GM23338 (cell line): ENCODE measurements around the gene OTUD6A. TPM values are rescaled to one million over a fixed set of nuclear protein-coding genes. Genes with fewer than 3 reads are reported as not detected.

Experiments used
- ATAC-seq: fragments of 200-7000 bp; cut with Tn5 transposase; 3 replicates; pipeline ENCODE4 v1.9.1; 2020
- DNase-seq: peaks from one replicate; pipeline ENCODE4 v3.0.0-alpha.2; 2015; ENCODE audit warnings: low spot score
- H2AFZ ChIP-seq: fragments of 200-600 bp; sonication (generic); 2 replicates; pipeline ENCODE4 v1.8.0; 2016; ENCODE audit warnings: antibody characterized with exemption, mild to moderate bottlenecking, moderate library complexity
- H3F3A ChIP-seq: fragments of 200-600 bp; sonication (generic); replicated peaks from 2 replicates; pipeline ENCODE4 v1.8.0; 2017; ENCODE audit warnings: antibody characterized with exemption, mixed run types, low read depth
- H3K27ac ChIP-seq: fragments of 200-600 bp; sonication (generic); 2 replicates; pipeline ENCODE4 v1.6.1; 2016; ENCODE audit warnings: low read depth
- H3K27me3 ChIP-seq: fragments of 200-600 bp; sonication (generic); 2 replicates; pipeline ENCODE4 v1.8.0; 2016; ENCODE audit warnings: mild to moderate bottlenecking, mixed run types, moderate library complexity; ENCODE audit not compliant: insufficient read depth
- H3K36me3 ChIP-seq: fragments of 200-600 bp; sonication (generic); 2 replicates; pipeline ENCODE4 v1.8.0; 2016; ENCODE audit warnings: mild to moderate bottlenecking; ENCODE audit not compliant: insufficient read depth
- H3K4me1 ChIP-seq: fragments of 200-600 bp; sonication (generic); 2 replicates; pipeline ENCODE4 v1.8.0; 2016; ENCODE audit warnings: mild to moderate bottlenecking, moderate library complexity; ENCODE audit not compliant: insufficient read depth
- H3K4me2 ChIP-seq: fragments of 200-600 bp; sonication (generic); 2 replicates; pipeline ENCODE4 v1.7.1; 2017; ENCODE audit warnings: mixed run types
- H3K4me3 ChIP-seq: fragments of 200-600 bp; sonication (generic); 2 replicates; pipeline ENCODE4 v1.6.1; 2016; ENCODE audit warnings: mixed run types
- H3K79me2 ChIP-seq: fragments of 200-600 bp; sonication (generic); replicated peaks from 2 replicates; pipeline ENCODE4 v1.8.0; 2017; ENCODE audit warnings: mild to moderate bottlenecking; ENCODE audit not compliant: insufficient read depth
- H3K9me2 ChIP-seq: fragments of 200-600 bp; sonication (generic); 2 replicates; pipeline ENCODE4 v1.8.0; 2017; ENCODE audit not compliant: insufficient read depth
- H4K20me1 ChIP-seq: fragments of 200-600 bp; sonication (generic); replicated peaks from 2 replicates; pipeline ENCODE4 v1.8.0; 2017; ENCODE audit warnings: mild to moderate bottlenecking; ENCODE audit not compliant: insufficient read depth
- H3K27ac Mint-ChIP-seq: 2 replicates; pipeline ENCODE4 v1.8.0; 2020; ENCODE audit warnings: inconsistent platforms, mild to moderate bottlenecking, moderate library complexity, mixed read lengths
- H3K27me3 Mint-ChIP-seq: 3 replicates; pipeline ENCODE4 v1.8.0; 2022; ENCODE audit warnings: low read depth, mild to moderate bottlenecking, moderate library complexity, mixed read lengths, inconsistent platforms; ENCODE audit not compliant: insufficient read depth, poor library complexity
- H3K36me3 Mint-ChIP-seq: 3 replicates; pipeline ENCODE4 v1.8.0; 2021; ENCODE audit warnings: low read depth, mild to moderate bottlenecking, inconsistent platforms, moderate library complexity, mixed read lengths
- H3K4me1 Mint-ChIP-seq: 3 replicates; pipeline ENCODE4 v1.8.0; 2020; ENCODE audit warnings: mild to moderate bottlenecking, inconsistent platforms, mixed read lengths
- H3K4me3 Mint-ChIP-seq: 3 replicates; pipeline ENCODE4 v1.8.0; 2021; ENCODE audit warnings: moderate library complexity, mild to moderate bottlenecking, inconsistent platforms, mixed read lengths
- H3K9me3 Mint-ChIP-seq: 3 replicates; pipeline ENCODE4 v1.8.0; 2020; ENCODE audit warnings: moderate library complexity, mild to moderate bottlenecking, inconsistent platforms, mixed read lengths
- CREB1 ChIP-seq: fragments of 250-450 bp; sonication (Bioruptor Pico); IDR thresholded peaks from 2 replicates; pipeline ENCODE4 v1.5.0; 2020; ENCODE audit warnings: low read depth, mild to moderate bottlenecking, moderate library complexity
- EZH2 ChIP-seq: fragments of 200-600 bp; sonication (generic); IDR thresholded peaks from one replicate; pipeline ENCODE4 v1.8.0; 2017; ENCODE audit warnings: antibody characterized with exemption, mild to moderate bottlenecking, low read depth; ENCODE audit not compliant: unreplicated experiment
- EZH2phosphoT487 ChIP-seq: fragments of 200-600 bp; sonication (generic); IDR thresholded peaks from one replicate; pipeline ENCODE4 v1.8.1; 2018; ENCODE audit warnings: antibody characterized with exemption; ENCODE audit not compliant: unreplicated experiment
- JUNB ChIP-seq: IDR thresholded peaks from one replicate; pipeline ENCODE4 v1.6.1; 2016; ENCODE audit warnings: antibody characterized with exemption; ENCODE audit not compliant: unreplicated experiment
- NANOG ChIP-seq: IDR thresholded peaks from 2 replicates; pipeline ENCODE4 v1.6.1; 2016; ENCODE audit warnings: antibody characterized with exemption, borderline replicate concordance
- POLR2AphosphoS5 ChIP-seq: IDR thresholded peaks from 2 replicates; pipeline ENCODE4 v1.6.1; 2016; ENCODE audit warnings: antibody characterized with exemption, low read depth
- STAT1 ChIP-seq: IDR thresholded peaks from one replicate; pipeline ENCODE4 v1.6.1; 2016; ENCODE audit warnings: antibody characterized with exemption; ENCODE audit not compliant: unreplicated experiment
- ZNF114 ChIP-seq: fragments of 250-450 bp; sonication (Bioruptor Pico); IDR thresholded peaks from 2 replicates; pipeline ENCODE4 v1.5.0; 2020; ENCODE audit warnings: mild to moderate bottlenecking, moderate library complexity
- ZNF331 ChIP-seq: fragments of 250-450 bp; sonication (Bioruptor Pico); IDR thresholded peaks from 2 replicates; pipeline ENCODE4 v1.5.0; 2020; ENCODE audit warnings: low read depth, mild to moderate bottlenecking, moderate library complexity
- polyA plus RNA-seq: library from polyadenylated mRNA; unstranded; fragments of >200 nt; fragmentation: Nextera tagmentation; extraction: Ambion mirVana; gene quantifications from 2 replicates; pipeline ENCODE4 v1.2.1, GENCODE V29; 2016
- total RNA-seq: library from RNA; depleted of rRNA; stranded (reverse); fragments of >200 nt; shearing (Covaris generic); gene quantifications from 2 replicates; pipeline ENCODE4 v1.2.3, GENCODE V29; 2014
- TF ChIP-seq, protein P1 (sequence below): IDR thresholded peaks from one replicate; pipeline ENCODE4 v1.6.1; 2018; ENCODE audit warnings: antibody characterized with exemption; ENCODE audit not compliant: unreplicated experiment
- TF ChIP-seq, protein P2 (sequence below): IDR thresholded peaks from 2 replicates; pipeline ENCODE4 v1.6.1; 2016; ENCODE audit warnings: antibody characterized with exemption
- TF ChIP-seq, protein P3 (sequence below), 2 experiments: fragments of 200-600 bp in 1 of 2; sonication (generic) in 1 of 2; conservative IDR thresholded peaks; 2 replicates each; pipeline versions ENCODE4 v1.5.1 to v1.6.1; 2016 to 2017; ENCODE audit warnings: antibody characterized with exemption in 2 of 2, low read depth in 2 of 2, mild to moderate bottlenecking in 2 of 2, moderate library complexity in 1 of 2

The OTUD6A gene
- total and polyA plus RNA-seq, 2 experiments from 2014 or later = 0.17 TPM; not detected in 1

DNA sequence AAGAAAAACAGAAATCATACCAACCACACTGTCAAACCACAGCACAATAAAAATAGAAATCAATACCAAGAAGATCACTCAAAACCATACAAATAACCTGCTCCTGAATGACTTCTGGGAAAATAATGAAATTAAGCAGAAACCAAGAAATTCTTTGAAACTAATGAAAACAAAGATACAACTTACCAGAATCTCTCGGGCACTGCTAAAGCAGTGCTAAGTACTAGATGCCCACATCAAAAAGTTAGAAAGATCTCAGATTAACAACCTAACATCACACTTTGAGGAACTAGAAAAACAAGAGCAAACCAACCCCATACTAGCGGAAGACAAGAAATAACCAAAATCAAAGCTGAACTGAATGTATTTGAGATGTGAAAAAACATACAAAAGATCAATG, 45.7 kb upstream of the OTUD6A start (continued):
- TF ChIP-seq, protein P1, sequence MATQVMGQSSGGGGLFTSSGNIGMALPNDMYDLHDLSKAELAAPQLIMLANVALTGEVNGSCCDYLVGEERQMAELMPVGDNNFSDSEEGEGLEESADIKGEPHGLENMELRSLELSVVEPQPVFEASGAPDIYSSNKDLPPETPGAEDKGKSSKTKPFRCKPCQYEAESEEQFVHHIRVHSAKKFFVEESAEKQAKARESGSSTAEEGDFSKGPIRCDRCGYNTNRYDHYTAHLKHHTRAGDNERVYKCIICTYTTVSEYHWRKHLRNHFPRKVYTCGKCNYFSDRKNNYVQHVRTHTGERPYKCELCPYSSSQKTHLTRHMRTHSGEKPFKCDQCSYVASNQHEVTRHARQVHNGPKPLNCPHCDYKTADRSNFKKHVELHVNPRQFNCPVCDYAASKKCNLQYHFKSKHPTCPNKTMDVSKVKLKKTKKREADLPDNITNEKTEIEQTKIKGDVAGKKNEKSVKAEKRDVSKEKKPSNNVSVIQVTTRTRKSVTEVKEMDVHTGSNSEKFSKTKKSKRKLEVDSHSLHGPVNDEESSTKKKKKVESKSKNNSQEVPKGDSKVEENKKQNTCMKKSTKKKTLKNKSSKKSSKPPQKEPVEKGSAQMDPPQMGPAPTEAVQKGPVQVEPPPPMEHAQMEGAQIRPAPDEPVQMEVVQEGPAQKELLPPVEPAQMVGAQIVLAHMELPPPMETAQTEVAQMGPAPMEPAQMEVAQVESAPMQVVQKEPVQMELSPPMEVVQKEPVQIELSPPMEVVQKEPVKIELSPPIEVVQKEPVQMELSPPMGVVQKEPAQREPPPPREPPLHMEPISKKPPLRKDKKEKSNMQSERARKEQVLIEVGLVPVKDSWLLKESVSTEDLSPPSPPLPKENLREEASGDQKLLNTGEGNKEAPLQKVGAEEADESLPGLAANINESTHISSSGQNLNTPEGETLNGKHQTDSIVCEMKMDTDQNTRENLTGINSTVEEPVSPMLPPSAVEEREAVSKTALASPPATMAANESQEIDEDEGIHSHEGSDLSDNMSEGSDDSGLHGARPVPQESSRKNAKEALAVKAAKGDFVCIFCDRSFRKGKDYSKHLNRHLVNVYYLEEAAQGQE = no peak
- TF ChIP-seq ZNF114 (CRISPR knock-in tag) (no peak), STAT1 (no peak), EZH2 (no peak), ZNF331 (CRISPR knock-in tag) (no peak)

DNA sequence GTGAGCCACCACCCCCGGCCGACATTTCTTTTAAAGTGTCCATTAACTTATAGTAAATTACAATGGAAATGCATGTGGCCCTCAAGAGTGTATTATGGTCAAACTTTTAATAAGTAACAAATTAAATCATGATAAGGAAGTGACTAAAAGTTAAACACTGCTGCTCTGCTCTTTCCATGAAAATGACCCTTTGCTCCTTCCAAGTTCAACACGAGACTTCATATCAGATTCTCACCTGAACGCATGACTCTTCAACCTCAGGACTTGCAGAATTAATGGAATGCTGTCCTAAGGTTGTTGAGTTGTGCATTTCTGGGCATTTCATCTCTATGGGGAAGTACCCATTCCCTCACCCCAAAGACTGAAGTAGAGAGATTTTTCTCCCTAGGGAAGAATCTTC, 39.6 kb upstream of the OTUD6A start:
- H4K20me1 ChIP-seq = no peaks in the 10 kb centered on the region
- ATAC-seq (no peak), DNase-seq (no peak)
- no peaks in the 10 kb centered on the region; the same call in 2 of the 3 replicates for H3K9me3 Mint-ChIP-seq
- no peaks in the 10 kb centered on the region for H3K27me3 Mint-ChIP-seq
- peaks cover 6% of the 10 kb centered on the region; the same call in 2 of the 3 replicates for H3K4me1 Mint-ChIP-seq
- no peaks in the 10 kb centered on the region for H3K36me3 Mint-ChIP-seq
- H3K4me3 Mint-ChIP-seq = no peak overlapping the region
- H3K27me3 ChIP-seq = no peaks in the 10 kb centered on the region
- no peaks in the 10 kb centered on the region for H3K9me2 ChIP-seq
- no peaks in the 10 kb centered on the region for H3K79me2 ChIP-seq
- no peak overlapping the region for H3K4me2 ChIP-seq
- no peak overlapping the region for H3K27ac Mint-ChIP-seq
- H2AFZ ChIP-seq = no peak overlapping the region
- no peaks in the 10 kb centered on the region for H3F3A ChIP-seq
- H3K36me3 ChIP-seq = no peaks in the 10 kb centered on the region
- TF ChIP-seq POLR2AphosphoS5 = no peak
- no peak for TF ChIP-seq EZH2
- TF ChIP-seq ZNF331 (CRISPR knock-in tag) = no peak
- TF ChIP-seq CREB1 (CRISPR knock-in tag) = no peak
- no peaks in the 10 kb centered on the region for H3K4me1 ChIP-seq
- no peak overlapping the region for H3K27ac ChIP-seq
- no peak overlapping the region for H3K4me3 ChIP-seq

DNA sequence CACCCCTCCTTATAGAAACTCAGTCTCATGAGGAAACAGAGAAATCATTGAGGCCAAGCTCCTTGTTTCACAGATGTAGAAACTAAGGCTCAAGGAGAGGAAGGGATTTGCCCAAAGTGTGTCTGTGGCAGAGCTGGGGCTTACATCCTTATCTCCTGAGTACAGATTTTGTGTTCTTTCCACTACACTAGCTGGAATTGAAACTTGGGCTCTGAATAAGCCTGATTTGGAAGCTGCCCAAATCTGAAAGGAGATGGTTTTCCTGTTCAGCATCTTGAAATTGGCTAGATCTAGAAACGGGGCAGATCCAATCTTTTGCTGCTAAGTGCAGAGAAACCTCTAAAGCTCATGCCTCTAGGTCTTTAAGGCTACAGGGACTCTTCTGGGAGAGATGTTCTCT, 36.8 kb upstream of the OTUD6A start:
- ATAC-seq = no peak
- Mint-ChIP-seq H3K9me3 (no peaks in the 10 kb centered on the region), H3K27ac (no peak overlapping the region), H3K27me3 (no peaks in the 10 kb centered on the region), H3K36me3 (no peaks in the 10 kb centered on the region), H3K4me3 (no peak overlapping the region), H3K4me1 (peaks cover 10% of the 10 kb centered on the region)
- no peak overlapping the region for H3K27ac ChIP-seq
- H3K4me3 ChIP-seq = no peak overlapping the region
- H3K79me2 ChIP-seq = no peaks in the 10 kb centered on the region
- no peaks in the 10 kb centered on the region for H3K36me3 ChIP-seq
- no peak overlapping the region for H2AFZ ChIP-seq
- H3K27me3 ChIP-seq = no peaks in the 10 kb centered on the region
- H3K9me2 ChIP-seq = no peaks in the 10 kb centered on the region
- DNase-seq = no peak
- no peaks in the 10 kb centered on the region for H3K4me1 ChIP-seq
- H4K20me1 ChIP-seq = no peaks in the 10 kb centered on the region
- H3F3A ChIP-seq = no peaks in the 10 kb centered on the region
- no peak overlapping the region for H3K4me2 ChIP-seq
- TF ChIP-seq, protein P2, sequence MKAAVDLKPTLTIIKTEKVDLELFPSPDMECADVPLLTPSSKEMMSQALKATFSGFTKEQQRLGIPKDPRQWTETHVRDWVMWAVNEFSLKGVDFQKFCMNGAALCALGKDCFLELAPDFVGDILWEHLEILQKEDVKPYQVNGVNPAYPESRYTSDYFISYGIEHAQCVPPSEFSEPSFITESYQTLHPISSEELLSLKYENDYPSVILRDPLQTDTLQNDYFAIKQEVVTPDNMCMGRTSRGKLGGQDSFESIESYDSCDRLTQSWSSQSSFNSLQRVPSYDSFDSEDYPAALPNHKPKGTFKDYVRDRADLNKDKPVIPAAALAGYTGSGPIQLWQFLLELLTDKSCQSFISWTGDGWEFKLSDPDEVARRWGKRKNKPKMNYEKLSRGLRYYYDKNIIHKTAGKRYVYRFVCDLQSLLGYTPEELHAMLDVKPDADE = no peak
- TF ChIP-seq, protein P1 = no peak
- TF ChIP-seq NANOG (no peak), EZH2phosphoT487 (no peak), JUNB (no peak), ZNF114 (CRISPR knock-in tag) (no peak), ZNF331 (CRISPR knock-in tag) (no peak), POLR2AphosphoS5 (no peak), CREB1 (CRISPR knock-in tag) (no peak), STAT1 (no peak), EZH2 (no peak)
- TF ChIP-seq, protein P3, sequence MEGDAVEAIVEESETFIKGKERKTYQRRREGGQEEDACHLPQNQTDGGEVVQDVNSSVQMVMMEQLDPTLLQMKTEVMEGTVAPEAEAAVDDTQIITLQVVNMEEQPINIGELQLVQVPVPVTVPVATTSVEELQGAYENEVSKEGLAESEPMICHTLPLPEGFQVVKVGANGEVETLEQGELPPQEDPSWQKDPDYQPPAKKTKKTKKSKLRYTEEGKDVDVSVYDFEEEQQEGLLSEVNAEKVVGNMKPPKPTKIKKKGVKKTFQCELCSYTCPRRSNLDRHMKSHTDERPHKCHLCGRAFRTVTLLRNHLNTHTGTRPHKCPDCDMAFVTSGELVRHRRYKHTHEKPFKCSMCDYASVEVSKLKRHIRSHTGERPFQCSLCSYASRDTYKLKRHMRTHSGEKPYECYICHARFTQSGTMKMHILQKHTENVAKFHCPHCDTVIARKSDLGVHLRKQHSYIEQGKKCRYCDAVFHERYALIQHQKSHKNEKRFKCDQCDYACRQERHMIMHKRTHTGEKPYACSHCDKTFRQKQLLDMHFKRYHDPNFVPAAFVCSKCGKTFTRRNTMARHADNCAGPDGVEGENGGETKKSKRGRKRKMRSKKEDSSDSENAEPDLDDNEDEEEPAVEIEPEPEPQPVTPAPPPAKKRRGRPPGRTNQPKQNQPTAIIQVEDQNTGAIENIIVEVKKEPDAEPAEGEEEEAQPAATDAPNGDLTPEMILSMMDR (conservative IDR thresholded peaks at IDR 0.05; ENCODE audit: low read depth in 2 of 2) = no peak
